HG02588 (cell line): ENCODE data around the gene ITPK1.
"Not testable (repeated sequence)": the region's sequence is repeated elsewhere in the genome, so short reads cannot be mapped to it uniquely, and the experiment has no call there.

ENCODE experiments used
- ATAC-seq: cut with Tn5 transposase; IDR thresholded peaks from one replicate; pipeline ENCODE4 v1.9.1; 2021; ENCODE audit warnings: mild to moderate bottlenecking, moderate library complexity; ENCODE audit not compliant: unreplicated experiment

The ITPK1 gene

DNA sequence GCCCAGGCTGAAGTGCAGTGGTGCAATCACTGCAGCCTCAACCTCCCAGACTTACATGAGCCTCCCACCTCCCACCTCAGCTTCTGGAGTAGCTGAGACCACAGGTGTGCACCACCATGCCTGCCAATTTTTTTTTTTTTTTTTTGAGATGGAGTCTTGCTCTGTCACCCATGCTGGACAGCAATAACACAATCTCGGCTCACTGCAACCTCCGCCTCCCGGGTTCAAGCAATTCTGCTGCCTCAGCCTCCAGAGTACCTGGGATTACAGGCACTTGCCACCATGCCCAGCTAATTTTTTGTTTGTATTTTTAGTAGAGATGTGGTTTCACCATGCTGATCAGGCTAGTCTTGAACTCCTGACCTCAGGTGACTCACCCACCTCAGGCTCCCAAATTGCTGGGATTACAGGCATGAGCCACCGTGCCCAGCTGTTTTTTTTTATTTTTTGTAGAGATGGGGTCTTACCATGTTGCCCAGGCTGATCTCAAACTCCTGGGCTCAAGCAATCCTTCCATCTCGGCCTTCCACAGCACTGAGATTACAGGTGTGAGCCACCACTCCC lies 15.6 kb upstream of the ITPK1 start:
- not testable (repeated sequence) for ATAC-seq

GRCh38 chr14:93128725-93129459 lies 13.2 kb upstream of the ITPK1 start:
- no peak for ATAC-seq

- ATAC-seq: no peak
Observed at GRCh38 chr14:93126111-93126510, 10.4 kb upstream of the ITPK1 start.

DNA sequence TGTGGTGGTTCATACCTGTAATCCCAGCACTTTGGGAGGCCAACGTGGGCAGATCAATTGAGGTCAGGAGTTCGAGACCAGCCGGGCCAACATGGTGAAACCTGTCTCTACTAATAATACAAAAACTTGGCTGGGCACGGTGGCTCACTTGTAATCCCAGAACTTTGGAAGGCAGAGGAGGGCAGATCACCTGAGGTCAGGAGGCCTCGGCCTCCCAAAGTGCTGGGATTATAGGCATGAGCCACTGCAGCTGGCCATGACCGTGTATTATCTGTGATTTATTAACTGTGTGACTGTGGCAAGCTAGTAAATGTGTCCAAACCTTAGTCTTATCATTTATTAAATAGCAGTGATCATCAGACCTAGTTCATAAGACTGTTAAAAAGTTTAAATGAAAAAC lies 7.1 kb upstream of the ITPK1 start:
- no peak for ATAC-seq

- no peak for ATAC-seq
Observed at GRCh38 chr14:93121030-93121834, 5.5 kb upstream of the ITPK1 start.

GRCh38 chr14:93120517-93120916 lies 4.8 kb upstream of the ITPK1 start:
- ATAC-seq: no peak

DNA sequence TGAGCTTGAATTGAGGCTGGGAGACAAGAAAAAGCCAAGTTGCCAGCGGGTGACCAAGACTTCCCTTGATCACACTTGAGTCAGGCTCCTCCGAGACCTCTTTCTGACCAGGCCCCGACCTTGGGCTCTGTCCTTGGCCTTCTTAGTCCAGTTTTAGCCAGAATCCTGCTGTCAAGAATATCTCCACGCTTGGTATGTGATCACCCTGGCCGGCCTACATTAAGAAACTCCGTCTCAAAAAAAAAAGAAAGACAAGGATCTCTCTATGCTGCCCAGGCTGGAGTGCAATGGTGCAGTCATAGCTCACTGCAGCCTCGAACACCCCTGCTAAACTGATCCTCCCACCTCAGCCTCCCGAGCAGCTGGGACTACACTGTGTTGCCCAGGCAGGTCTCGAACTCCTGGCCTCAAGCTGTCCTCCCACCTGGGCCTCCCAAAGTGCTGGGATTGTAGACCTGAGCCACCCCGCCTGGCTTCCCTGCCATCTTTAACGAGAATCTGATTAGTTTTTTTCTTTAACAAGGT lies 1.0 kb upstream of the ITPK1 start:
- ATAC-seq: no peak

DNA sequence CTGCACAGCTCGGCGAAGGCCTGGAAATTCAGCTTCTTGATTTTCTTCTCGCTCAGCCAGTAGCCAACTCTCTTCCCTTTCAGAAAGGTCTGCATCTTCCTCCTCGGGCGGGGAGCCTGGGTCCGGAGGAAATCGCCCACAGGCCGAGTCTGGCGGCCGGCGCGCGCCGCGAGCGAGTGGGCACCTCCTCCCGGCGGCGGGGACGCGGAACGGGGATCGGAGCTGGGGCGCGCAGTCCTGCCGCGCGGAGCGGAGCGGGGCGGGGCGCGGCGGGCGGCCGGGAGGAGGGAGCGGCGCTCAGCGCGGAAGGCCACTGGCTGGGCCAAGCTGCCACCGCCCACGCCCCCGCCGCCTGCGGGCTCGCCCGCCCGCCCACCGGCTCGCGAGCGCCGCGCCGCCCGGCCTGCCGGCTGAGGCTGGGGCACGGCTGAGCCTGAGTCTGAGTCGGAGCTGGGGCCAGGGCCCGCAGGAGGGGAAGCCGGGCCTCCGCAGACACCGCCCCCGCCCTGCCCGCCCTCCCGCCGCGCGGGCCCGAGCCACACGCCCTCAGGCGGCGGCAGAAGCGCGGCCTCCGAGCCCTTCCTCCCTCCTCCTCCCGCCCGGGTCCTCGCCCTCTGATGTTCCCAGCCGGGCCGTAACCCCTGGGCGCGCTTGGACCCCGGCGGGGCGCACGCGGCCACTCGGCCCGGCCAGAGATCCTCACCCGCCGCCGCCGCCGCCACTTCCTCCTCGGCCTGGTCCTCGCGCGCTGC lies 480 bp downstream of the ITPK1 start:
- ATAC-seq: peak; percentile 81

GRCh38 chr14:93114713-93115068 lies 1.0 kb downstream of the ITPK1 start:
- no peak for ATAC-seq

DNA sequence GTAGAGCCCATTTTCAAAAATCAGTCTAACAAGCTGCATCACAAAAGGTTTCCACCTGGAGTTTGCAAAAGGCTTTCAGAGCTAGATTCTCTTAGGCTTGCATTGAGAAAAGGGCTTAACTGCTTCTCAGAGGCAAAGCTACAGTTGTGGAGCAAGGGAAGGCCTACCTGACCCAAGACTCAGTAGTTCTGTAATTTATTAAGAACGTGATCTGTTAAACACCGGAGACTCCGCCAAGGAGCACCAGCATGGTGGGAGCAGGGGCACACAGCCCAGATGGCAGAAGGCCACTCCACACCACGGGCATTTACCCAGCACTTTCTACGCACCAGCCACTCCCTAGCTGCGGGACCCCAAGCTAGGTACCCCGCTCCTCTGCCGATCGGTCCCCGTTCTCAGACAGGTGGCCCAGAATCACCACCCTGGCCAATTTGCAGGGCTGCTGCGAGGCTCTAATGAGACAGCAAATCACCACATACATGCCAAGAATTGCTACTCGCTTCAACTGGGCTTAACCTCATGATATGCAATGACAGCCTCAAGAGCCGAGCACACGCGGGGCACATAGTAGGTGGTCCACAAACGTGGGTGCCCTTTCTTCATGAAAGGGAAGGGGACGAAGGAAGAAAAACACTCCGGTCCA lies 1.5 kb downstream of the ITPK1 start:
- no peak for ATAC-seq

DNA sequence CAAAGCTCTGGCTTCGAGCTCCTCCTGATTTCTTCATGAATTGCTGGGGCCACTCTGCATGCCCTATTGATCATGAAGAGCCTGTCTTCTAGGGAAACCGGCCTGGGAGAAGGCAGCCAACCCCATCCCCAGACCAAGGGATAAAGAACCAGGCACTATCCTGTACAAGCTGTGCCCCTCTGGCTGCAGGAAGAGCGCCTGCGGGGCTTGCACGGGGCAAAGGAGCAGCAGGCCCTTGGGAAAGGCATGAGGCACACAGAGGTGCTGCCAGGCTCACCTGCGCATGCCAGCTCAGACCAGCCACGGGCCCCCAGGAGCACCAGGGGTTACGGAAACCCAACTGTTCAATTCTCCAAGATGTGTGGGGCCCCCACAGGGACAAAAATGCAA lies 2.1 kb downstream of the ITPK1 start:
- ATAC-seq: no peak

- ATAC-seq: no peak
Observed at GRCh38 chr14:93112891-93113677, 2.6 kb downstream of the ITPK1 start.

GRCh38 chr14:93111541-93111940 lies 4.2 kb downstream of the ITPK1 start:
- not testable (repeated sequence) for ATAC-seq

DNA sequence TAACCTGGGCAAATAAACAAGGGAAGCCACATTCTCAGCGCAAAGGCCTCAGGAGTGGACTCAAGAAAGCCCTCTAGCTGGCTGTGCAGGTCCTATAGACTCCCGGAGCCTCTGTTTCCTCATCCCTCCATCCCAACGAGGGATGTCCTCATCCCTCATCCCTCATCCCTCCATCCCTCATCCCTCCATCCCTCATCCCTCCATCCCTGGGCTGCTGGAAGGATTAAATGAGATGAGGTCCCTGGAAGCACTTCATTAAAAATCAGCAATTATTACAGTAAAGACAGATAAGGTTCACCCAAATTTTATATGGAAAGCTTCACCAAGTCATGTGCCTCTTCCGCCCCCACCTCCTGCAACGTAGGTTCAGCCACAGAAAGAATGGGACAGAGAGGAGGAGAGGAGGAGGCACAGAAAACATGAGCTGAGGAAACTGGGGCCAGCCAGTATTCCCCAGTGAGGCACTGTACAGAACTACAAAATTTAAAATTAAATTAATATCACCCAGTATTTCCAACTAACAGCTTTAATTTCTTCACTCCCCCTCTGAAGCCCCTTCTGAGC lies 4.8 kb downstream of the ITPK1 start:
- ATAC-seq: no peak

DNA sequence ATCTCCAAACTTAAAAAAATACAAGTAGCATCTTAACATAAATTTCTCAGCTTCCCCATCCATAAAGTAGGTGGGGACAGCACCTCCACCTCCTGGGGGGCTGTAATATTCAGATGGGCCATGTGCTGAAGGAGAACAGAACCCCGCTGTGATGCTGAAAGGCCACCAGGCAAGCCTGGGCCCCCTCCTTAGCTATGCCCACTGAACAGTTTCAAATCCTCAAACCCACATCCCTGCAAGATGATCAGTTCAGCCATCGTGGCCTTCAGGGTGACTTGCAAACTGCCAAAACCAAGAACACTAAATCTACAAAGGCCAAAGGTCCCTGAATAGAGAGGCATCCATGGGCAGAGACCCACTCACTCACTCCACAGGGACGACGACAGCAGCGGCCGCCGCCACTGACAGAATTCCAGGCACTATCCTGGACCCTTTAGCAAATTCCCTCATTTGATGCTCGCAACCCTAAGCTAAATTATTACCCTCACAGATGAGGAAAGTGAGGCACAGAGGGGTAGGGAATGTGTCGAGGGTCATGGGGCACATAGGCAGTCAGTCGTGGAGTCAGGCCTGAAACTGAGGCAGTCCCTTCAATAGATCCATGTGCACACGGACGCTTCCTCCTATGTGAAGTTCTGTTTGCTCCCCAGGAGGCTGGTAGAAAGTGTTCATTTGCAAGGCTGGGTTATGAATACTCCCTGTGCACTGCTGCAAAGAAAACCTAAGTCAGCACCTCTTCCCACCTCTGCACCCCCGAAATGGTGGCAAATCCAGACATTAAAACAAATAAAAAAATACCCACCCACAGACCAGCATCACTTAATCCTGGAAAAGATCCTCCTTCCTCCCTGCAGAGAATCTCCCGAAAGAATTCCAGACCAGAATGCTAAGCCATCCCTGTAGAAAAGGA lies 5.9 kb downstream of the ITPK1 start:
- no peak for ATAC-seq

GRCh38 chr14:93108105-93108504 lies 7.6 kb downstream of the ITPK1 start:
- no peak for ATAC-seq

DNA sequence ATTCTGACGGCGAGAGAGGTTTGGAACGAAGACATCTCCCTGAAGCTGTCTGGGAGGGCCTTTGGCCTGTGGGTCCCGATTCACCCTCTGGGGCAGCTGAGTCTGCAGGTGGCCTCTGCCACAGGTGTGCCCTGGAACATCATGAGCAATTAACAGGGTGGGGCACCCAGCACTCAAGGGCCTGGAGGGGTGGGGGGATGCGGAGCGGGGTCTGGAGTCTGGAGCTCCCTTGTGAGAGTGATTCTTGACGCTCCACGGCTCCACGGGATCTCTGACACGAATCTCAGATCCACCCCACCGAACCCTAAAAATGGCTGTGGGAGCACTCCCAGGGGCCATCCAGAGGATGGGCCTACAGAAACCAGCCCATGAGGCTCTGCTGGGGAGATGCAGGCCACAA lies 8.3 kb downstream of the ITPK1 start:
- no peak for ATAC-seq

DNA sequence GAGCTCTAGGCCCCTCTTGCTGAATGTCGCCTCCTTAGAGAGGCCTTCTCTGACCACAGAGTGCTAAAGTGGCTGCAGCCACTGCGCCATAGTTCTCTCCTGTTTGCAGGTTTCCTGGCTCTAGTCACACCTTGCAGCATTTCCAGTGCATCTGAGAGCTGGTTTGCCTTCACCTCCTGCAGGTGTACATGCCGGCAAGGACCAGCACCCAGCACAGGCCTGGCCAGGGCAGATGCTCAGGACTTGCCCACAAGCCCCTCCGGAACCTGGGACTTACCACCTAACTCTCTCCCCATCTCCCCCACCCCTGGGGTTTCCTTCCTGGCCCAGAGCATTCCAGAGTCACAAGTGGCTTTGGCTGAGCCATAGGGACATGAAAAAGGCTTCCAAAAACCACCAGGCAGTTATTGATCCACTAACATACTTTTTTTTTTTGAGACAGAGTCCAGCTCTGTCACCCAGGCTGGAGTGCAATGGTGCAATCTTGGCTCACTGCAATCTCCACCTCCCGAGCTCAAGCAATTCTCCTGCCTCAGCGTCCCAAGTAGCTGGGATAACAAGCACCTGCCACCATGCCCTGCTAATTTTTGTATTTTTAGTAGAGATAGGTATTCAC lies 9.1 kb downstream of the ITPK1 start:
- ATAC-seq: no peak
